H1 (cell line): ENCODE results near the gene AWAT2. TPM values are rescaled to one million over a fixed set of nuclear protein-coding genes. Genes with fewer than 3 reads are reported as not detected.

Source experiments
- CTCF ChIA-PET: fragments of 300-600 bp; sonication (Branson Sonifier 250); formaldehyde crosslinking; loops from one replicate; lab custom pipeline; 2021; ENCODE audit not compliant: partially characterized antibody; lab: Charles Lee
- POLR2A ChIA-PET: fragments of 300-600 bp; sonication (Branson Sonifier 250); formaldehyde crosslinking; loops from one replicate; lab custom pipeline; 2021; ENCODE audit warnings: inconsistent platforms; ENCODE audit not compliant: partially characterized antibody; lab: Charles Lee
- DNase-seq, 2 experiments: peaks; one replicate each; pipeline versions ENCODE4 v3.0.0 to v3.0.0-alpha.2; 2010 to 2022; ENCODE audit warnings: low spot score in 2 of 2, low read depth in 1 of 2, mixed read lengths in 1 of 2
- FAIRE-seq: peaks from 2 replicates; lab custom pipeline; 2011; peaks lifted over from hg19 to GRCh38; lab: Jason Lieb, UNC
- H2AFZ ChIP-seq: 2 replicates; pipeline ENCODE4 v1.8.1; 2012; ENCODE audit warnings: low read length, inconsistent platforms
- H2AK5ac ChIP-seq: 2 replicates; pipeline ENCODE4 v1.6.1; 2013; ENCODE audit warnings: low read depth, low read length
- H2BK120ac ChIP-seq: replicated peaks from 2 replicates; pipeline ENCODE3; 2013; ENCODE audit warnings: low read depth, low read length, inconsistent platforms
- H2BK12ac ChIP-seq: 2 replicates; pipeline ENCODE4 v1.6.1; 2013; ENCODE audit warnings: low read depth, low read length
- H2BK15ac ChIP-seq: 2 replicates; pipeline ENCODE4 v1.6.1; 2013; ENCODE audit warnings: low read length
- H2BK20ac ChIP-seq: 2 replicates; pipeline ENCODE4 v1.6.1; 2013; ENCODE audit warnings: low read length
- H2BK5ac ChIP-seq: 2 replicates; pipeline ENCODE4 v1.6.1; 2013; ENCODE audit warnings: low read depth, low read length
- H3K14ac ChIP-seq: 2 replicates; pipeline ENCODE4 v1.6.1; 2013; ENCODE audit warnings: inconsistent platforms; ENCODE audit not compliant: insufficient read length
- H3K18ac ChIP-seq: 2 replicates; pipeline ENCODE4 v1.6.1; 2013; ENCODE audit warnings: low read length; ENCODE audit errors: extremely low read depth
- H3K23ac ChIP-seq: 2 replicates; pipeline ENCODE4 v1.6.1; 2013; ENCODE audit warnings: inconsistent platforms; ENCODE audit not compliant: insufficient read length
- H3K23me2 ChIP-seq: 2 replicates; pipeline ENCODE4 v1.6.1; 2013; ENCODE audit warnings: low read depth, low read length
- H3K27ac ChIP-seq: 2 replicates; pipeline ENCODE4 v1.6.1; 2011; ENCODE audit warnings: low read depth, low read length, inconsistent platforms
- H3K27me3 ChIP-seq, 4 experiments: replicated peaks in 1 of 4; 1 replicate in 1 of 4; 2 replicates in 3 of 4; pipeline versions ENCODE4 v1.6.1 to v1.8.1; 2011 to 2013; ENCODE audit warnings: low read length in 3 of 4, mild to moderate bottlenecking in 3 of 4, inconsistent platforms in 2 of 4, mixed read lengths in 2 of 4, moderate library complexity in 1 of 4; ENCODE audit not compliant: control insufficient read depth in 3 of 4, insufficient read depth in 3 of 4; ENCODE audit errors: extremely low read depth in 1 of 4
- H3K36me3 ChIP-seq, 4 experiments: 2 replicates each; pipeline versions ENCODE4 v1.6.1 to v1.8.1; 2011 to 2013; ENCODE audit warnings: mild to moderate bottlenecking in 4 of 4, low read length in 3 of 4, moderate library complexity in 2 of 4, control low read depth in 1 of 4, inconsistent platforms in 1 of 4; ENCODE audit not compliant: insufficient read depth in 4 of 4, control insufficient read depth in 2 of 4
- H3K4ac ChIP-seq: replicated peaks from 2 replicates; pipeline ENCODE3; 2013; ENCODE audit warnings: low read length, low read depth, mixed read lengths, inconsistent platforms; ENCODE audit not compliant: insufficient read length
- H3K4me1 ChIP-seq, 4 experiments: replicated peaks in 1 of 4; 1 replicate in 1 of 4; 2 replicates in 3 of 4; pipeline versions ENCODE4 v1.6.1 to v1.8.1; 2011 to 2013; ENCODE audit warnings: low read length in 3 of 4, inconsistent platforms in 2 of 4, mixed read lengths in 1 of 4; ENCODE audit not compliant: insufficient read depth in 4 of 4, control insufficient read depth in 3 of 4
- H3K4me2 ChIP-seq, 2 experiments: 2 replicates each; pipeline versions ENCODE4 v1.6.1 to v1.8.1; 2011 to 2013; ENCODE audit warnings: low read depth in 2 of 2, low read length in 2 of 2, control low read depth in 1 of 2, inconsistent platforms in 1 of 2, mild to moderate bottlenecking in 1 of 2; ENCODE audit not compliant: insufficient read depth in 1 of 2
- H3K4me3 ChIP-seq, 4 experiments: fragments of 200-600, 300-600 bp in 1 of 4; sonication (generic), shearing (Covaris generic), sonication (Bioruptor Twin) in 1 of 4; 2 replicates each; pipeline versions ENCODE4 v1.5.1 to v1.8.1; 2011 to 2016; ENCODE audit warnings: low read length in 4 of 4, low read depth in 3 of 4, control low read depth in 2 of 4, inconsistent platforms in 2 of 4, mild to moderate bottlenecking in 2 of 4, mixed read lengths in 1 of 4, moderate library complexity in 1 of 4; ENCODE audit not compliant: insufficient read depth in 2 of 4; ENCODE audit errors: extremely low read depth in 1 of 4
- H3K56ac ChIP-seq: replicated peaks from 2 replicates; pipeline ENCODE3; 2013; ENCODE audit warnings: low read depth, mild to moderate bottlenecking, mixed read lengths, low read length, inconsistent platforms; ENCODE audit not compliant: insufficient read length
- H3K79me1 ChIP-seq: 2 replicates; pipeline ENCODE4 v1.6.1; 2013; ENCODE audit warnings: low read depth, low read length, control low read depth
- H3K79me2 ChIP-seq, 2 experiments: 2 replicates each; pipeline versions ENCODE4 v1.6.1 to v1.8.1; 2012 to 2013; ENCODE audit warnings: low read length in 2 of 2, mild to moderate bottlenecking in 2 of 2, inconsistent platforms in 1 of 2; ENCODE audit not compliant: insufficient read depth in 2 of 2, control insufficient read depth in 1 of 2
- H3K9ac ChIP-seq, 4 experiments: replicated peaks in 1 of 4; 1 replicate in 1 of 4; 2 replicates in 3 of 4; pipeline versions ENCODE4 v1.6.1 to v1.8.1; 2011 to 2013; ENCODE audit warnings: low read depth in 3 of 4, low read length in 3 of 4, control low read depth in 2 of 4, mild to moderate bottlenecking in 2 of 4, moderate library complexity in 2 of 4, inconsistent platforms in 1 of 4; ENCODE audit errors: extremely low read depth in 1 of 4
- H3K9me3 ChIP-seq, 2 experiments: 2 replicates each; pipeline versions ENCODE4 v1.6.1 to v1.8.1; 2012 to 2013; ENCODE audit warnings: mild to moderate bottlenecking in 2 of 2, moderate library complexity in 2 of 2, control low read depth in 1 of 2, inconsistent platforms in 1 of 2, low read depth in 1 of 2, low read length in 1 of 2, mixed read lengths in 1 of 2; ENCODE audit not compliant: insufficient read depth in 2 of 2
- H4K20me1 ChIP-seq, 2 experiments: replicated peaks in 1 of 2; 2 replicates each; pipeline versions ENCODE3 to v1.8.1; 2011 to 2013; ENCODE audit warnings: inconsistent platforms in 2 of 2, low read length in 2 of 2, mild to moderate bottlenecking in 1 of 2; ENCODE audit not compliant: insufficient read depth in 2 of 2, control insufficient read depth in 1 of 2
- H4K5ac ChIP-seq: 2 replicates; pipeline ENCODE4 v1.6.1; 2013; ENCODE audit warnings: low read length, low read depth, mixed read lengths, inconsistent platforms; ENCODE audit not compliant: insufficient read length
- H4K8ac ChIP-seq: 2 replicates; pipeline ENCODE4 v1.8.0; 2013; ENCODE audit warnings: mild to moderate bottlenecking, moderate library complexity, low read length, inconsistent platforms; ENCODE audit not compliant: insufficient read depth; ENCODE audit errors: extremely low read depth
- H4K91ac ChIP-seq: replicated peaks from 2 replicates; pipeline ENCODE3; 2013; ENCODE audit warnings: low read length, mixed read lengths, inconsistent platforms; ENCODE audit not compliant: insufficient read length
- CBX5 ChIP-seq: fragments of 300-800, 300-1000 bp; sonication (generic); IDR thresholded peaks from 2 replicates; pipeline ENCODE4 v1.7.1; 2016; ENCODE audit warnings: antibody characterized with exemption, low read length, low read depth
- CHD2 ChIP-seq: IDR thresholded peaks from 2 replicates; pipeline ENCODE4 v1.6.1; 2012; ENCODE audit warnings: low read length, improper control_type of control experiment
- POLR2AphosphoS5 ChIP-seq: IDR thresholded peaks from 2 replicates; pipeline ENCODE4 v1.6.1; 2011; ENCODE audit warnings: low read depth, low read length
- RFX5 ChIP-seq: IDR thresholded peaks from 2 replicates; pipeline ENCODE4 v1.6.1; 2011; ENCODE audit warnings: low read depth, low read length, improper control_type of control experiment, borderline replicate concordance
- SIX5 ChIP-seq: IDR thresholded peaks from 2 replicates; pipeline ENCODE4 v1.6.1; 2011; ENCODE audit warnings: mild to moderate bottlenecking, low read depth, low read length
- SP1 ChIP-seq: IDR thresholded peaks from 2 replicates; pipeline ENCODE4 v1.6.1; 2011; ENCODE audit warnings: low read depth, low read length
- TAF7 ChIP-seq: optimal IDR thresholded peaks from 2 replicates; pipeline ENCODE3; 2011; ENCODE audit warnings: low read depth, mild to moderate bottlenecking, inconsistent platforms, low read length, moderate library complexity, borderline replicate concordance
- YY1 ChIP-seq: IDR thresholded peaks from 2 replicates; pipeline ENCODE4 v1.6.1; 2011; ENCODE audit warnings: low read depth, mild to moderate bottlenecking, low read length
- whole genome bisulfite sequencing, 2 experiments: shearing (Covaris generic) in 1 of 2; methylation state at CpG; one replicate each; pipeline versions ENCODE4 v1.1.6 to v1.1.7; 2013 to 2015; ENCODE audit warnings: low lambda C conversion rate in 2 of 2, mixed read lengths in 2 of 2, inconsistent platforms in 1 of 2, low coverage in 1 of 2, missing lambda C conversion rate in 1 of 2; ENCODE audit not compliant: insufficient replicate concordance in 2 of 2, insufficient coverage in 1 of 2, insufficient read length in 1 of 2; ENCODE audit errors: extremely low coverage in 1 of 2, missing lambda C conversion rate in 1 of 2; 5-methylcytosine and 5-hydroxymethylcytosine counted together
- polyA plus RNA-seq, 7 experiments: library from polyadenylated mRNA; depleted of rRNA in 3 of 7; stranded (reverse) in 5 of 7; unstranded in 2 of 7; fragments of >200 nt in 5 of 7; fragments of 200-250 nt in 2 of 7; gene quantifications; 1 replicate in 5 of 7; 2 replicates in 1 of 7; 4 replicates in 1 of 7; pipeline versions ENCODE4 v1.2.1 to v1.2.3, GENCODE V29; 2011 to 2013; ENCODE audit warnings: missing spikeins in 2 of 7, mixed read lengths in 2 of 7
- total RNA-seq: library from RNA; stranded (reverse); fragmentation: NEBNext Ultra II Directional; extraction: Animal tissue kit (Norgen Biotek cat#: 25700); gene quantifications from 2 replicates; pipeline ENCODE4 v1.2.1, GENCODE V29; 2021

Gene AWAT2
- total and polyA plus RNA-seq, 2 of the 8 experiments (the other 6 are each of a cell fraction or from before 2014, with no cell fraction given): not detected

DNA sequence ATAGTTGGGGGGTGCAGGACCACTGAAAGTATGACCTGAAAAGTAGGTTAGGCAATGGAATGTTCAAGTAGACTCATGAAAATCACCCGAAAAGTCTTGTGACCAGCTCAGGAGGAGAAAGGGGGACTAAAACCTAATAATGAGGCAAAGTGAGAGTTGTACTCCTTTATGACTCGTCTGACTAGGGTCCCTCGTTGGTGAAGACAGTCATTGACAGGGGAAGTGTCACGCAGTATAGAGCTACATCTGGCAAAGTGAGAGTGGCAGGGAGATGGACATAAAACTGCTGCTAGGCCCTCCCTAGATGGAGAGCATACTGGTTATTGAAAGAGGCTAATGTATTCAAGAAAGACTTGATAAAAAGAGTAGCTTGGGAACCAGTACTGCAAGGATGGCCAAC, 33.0 kb upstream of the AWAT2 start:
- Histone ChIP-seq H3K9ac (no peak overlapping the region), H3K79me1 (no peaks in the 10 kb centered on the region), H3K9me3 (no peaks in the 10 kb centered on the region), H3K4ac (no peak overlapping the region), H2BK5ac (no peak overlapping the region), H3K27ac (no peak overlapping the region), H4K8ac (no peak overlapping the region), H3K23me2 (no peaks in the 10 kb centered on the region), H3K27me3 (no peaks in the 10 kb centered on the region), H3K36me3 (no peaks in the 10 kb centered on the region), H3K79me2 (no peaks in the 10 kb centered on the region), H4K5ac (no peak overlapping the region), H2AK5ac (no peak overlapping the region), H4K20me1 (no peaks in the 10 kb centered on the region), H2AFZ (no peak overlapping the region), H3K4me2 (no peak overlapping the region), H2BK20ac (no peak overlapping the region), H2BK15ac (no peak overlapping the region), H2BK12ac (no peak overlapping the region), H3K18ac (no peak overlapping the region), H4K91ac (no peak overlapping the region), H3K4me1 (no peaks in the 10 kb centered on the region), H3K56ac (no peak overlapping the region), H3K23ac (no peak overlapping the region), H2BK120ac (no peak overlapping the region), H3K4me3 (no peak overlapping the region), H3K14ac (no peak overlapping the region)
- POLR2A ChIA-PET: no interaction called here
- no peak for DNase-seq
- CTCF ChIA-PET: interaction anchor here (0.8 to 2.0 kb wide), 5 partner anchors 10 to 49 kb away, joined by 3 to 5 read pairs (median 4); no protein-coding TSS in a partner anchor
- WGBS, 2 experiments: 75% methylated on average over 4 of the region's 4 CpGs; no CpG with 5 or more reads in 1 of the 2 experiments
- no peak for FAIRE-seq
- TF ChIP-seq YY1 (no peak), SP1 (no peak), POLR2AphosphoS5 (no peak), CHD2 (no peak), CBX5 (no peak), SIX5 (no peak), RFX5 (no peak), TAF7 (no peak)
